ENCODE measurements around the gene SDK1. TPM values are rescaled to one million over a fixed set of nuclear protein-coding genes. Genes with fewer than 3 reads are reported as not detected.

Gene SDK1
- total and polyA plus RNA-seq, 2 of the 8 experiments (the other 6 are each of a cell fraction or from before 2014, with no cell fraction given) = 3.3 to 7.2 TPM

DNA sequence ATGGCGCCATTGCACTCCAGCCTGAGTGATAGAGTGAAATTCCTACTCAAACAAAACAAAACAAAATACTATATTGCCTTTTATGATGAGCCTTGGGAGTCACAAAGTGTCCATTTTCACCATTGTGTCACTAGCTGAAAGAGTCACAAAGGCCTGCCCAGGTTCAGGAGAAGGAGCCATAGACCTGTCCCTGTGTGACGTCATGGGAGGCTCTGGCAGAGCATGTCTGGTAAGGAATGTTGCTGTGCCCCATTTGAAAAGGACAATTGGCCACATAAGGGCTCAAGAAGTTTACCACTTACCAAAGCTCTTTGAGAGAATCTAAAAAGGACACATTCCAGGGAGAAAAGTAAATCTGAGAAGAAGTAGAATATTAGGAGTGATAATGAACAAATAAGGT is 367.7 kb downstream of the SDK1 start:
- Histone ChIP-seq H2BK12ac (ENCODE audit: low read depth, low read length) (no peak overlapping the region), H3K79me1 (ENCODE audit: low read depth, low read length) (no peaks in the 10 kb centered on the region), H2BK120ac (replicated peaks; ENCODE audit: low read depth, low read length) (no peak overlapping the region), H3K56ac (replicated peaks; ENCODE audit: insufficient read length, low read depth, low read length) (no peak overlapping the region), H2BK20ac (ENCODE audit: low read length) (no peak overlapping the region), H4K5ac (ENCODE audit: insufficient read length, low read depth, low read length) (no peak overlapping the region), H2AFZ (ENCODE audit: low read length) (no peak overlapping the region), H3K4me2 (ENCODE audit: insufficient read depth in 1 of 2, low read depth in 2 of 2, low read length in 2 of 2) (no peak overlapping the region), H3K4me1 (replicated peaks in 1 of 4; ENCODE audit: control insufficient read depth in 3 of 4, insufficient read depth in 4 of 4, low read length in 3 of 4) (no peaks in the 10 kb centered on the region), H2AK5ac (ENCODE audit: low read depth, low read length) (no peak overlapping the region), H3K4ac (replicated peaks; ENCODE audit: insufficient read length, low read depth, low read length) (no peak overlapping the region), H3K79me2 (ENCODE audit: control insufficient read depth in 1 of 2, insufficient read depth in 2 of 2, low read length in 2 of 2) (no peaks in the 10 kb centered on the region), H3K36me3 (ENCODE audit: control insufficient read depth in 2 of 4, insufficient read depth in 4 of 4, low read length in 3 of 4) (no peaks in the 10 kb centered on the region), H4K20me1 (replicated peaks in 1 of 2; ENCODE audit: control insufficient read depth in 1 of 2, insufficient read depth in 2 of 2, low read length in 2 of 2) (no peaks in the 10 kb centered on the region), H3K23me2 (ENCODE audit: low read depth, low read length) (no peaks in the 10 kb centered on the region), H3K27ac (ENCODE audit: low read depth, low read length) (no peak overlapping the region), H4K91ac (replicated peaks; ENCODE audit: insufficient read length, low read length) (no peak overlapping the region), H4K8ac (ENCODE audit: extremely low read depth, insufficient read depth, low read length) (no peak overlapping the region), H3K27me3 (replicated peaks in 1 of 4; ENCODE audit: control insufficient read depth in 3 of 4, extremely low read depth in 1 of 4, insufficient read depth in 3 of 4, low read length in 3 of 4) (no peaks in the 10 kb centered on the region), H2BK15ac (ENCODE audit: low read length) (no peak overlapping the region), H3K9me3 (ENCODE audit: insufficient read depth in 2 of 2, low read depth in 1 of 2, low read length in 1 of 2) (no peaks in the 10 kb centered on the region), H3K18ac (ENCODE audit: extremely low read depth, low read length) (no peak overlapping the region), H3K23ac (ENCODE audit: insufficient read length) (no peak overlapping the region), H3K9ac (replicated peaks in 1 of 4; ENCODE audit: extremely low read depth in 1 of 4, low read depth in 3 of 4, low read length in 3 of 4) (no peak overlapping the region), H3K4me3 (ENCODE audit: extremely low read depth in 1 of 4, insufficient read depth in 2 of 4, low read depth in 3 of 4, low read length in 4 of 4) (no peak overlapping the region), H3K14ac (ENCODE audit: insufficient read length) (no peak overlapping the region), H2BK5ac (ENCODE audit: low read depth, low read length) (no peak overlapping the region)
- ChIA-PET CTCF (ENCODE audit: partially characterized antibody) (no interaction called here), POLR2A (ENCODE audit: partially characterized antibody) (no interaction called here)
- WGBS, 2 experiments (ENCODE audit: extremely low coverage in 1 of 2, insufficient coverage in 1 of 2, insufficient read length in 1 of 2, insufficient replicate concordance in 2 of 2, low coverage in 1 of 2, low lambda C conversion rate in 2 of 2, missing lambda C conversion rate in 1 of 2) = 100% methylated on average over 2 of the region's 2 CpGs; no CpG with 5 or more reads in 1 of the 2 experiments
- FAIRE-seq = no peak
- no peak for DNase-seq (ENCODE audit: low read depth in 1 of 2, low spot score in 2 of 2)
- TF ChIP-seq, protein P1, sequence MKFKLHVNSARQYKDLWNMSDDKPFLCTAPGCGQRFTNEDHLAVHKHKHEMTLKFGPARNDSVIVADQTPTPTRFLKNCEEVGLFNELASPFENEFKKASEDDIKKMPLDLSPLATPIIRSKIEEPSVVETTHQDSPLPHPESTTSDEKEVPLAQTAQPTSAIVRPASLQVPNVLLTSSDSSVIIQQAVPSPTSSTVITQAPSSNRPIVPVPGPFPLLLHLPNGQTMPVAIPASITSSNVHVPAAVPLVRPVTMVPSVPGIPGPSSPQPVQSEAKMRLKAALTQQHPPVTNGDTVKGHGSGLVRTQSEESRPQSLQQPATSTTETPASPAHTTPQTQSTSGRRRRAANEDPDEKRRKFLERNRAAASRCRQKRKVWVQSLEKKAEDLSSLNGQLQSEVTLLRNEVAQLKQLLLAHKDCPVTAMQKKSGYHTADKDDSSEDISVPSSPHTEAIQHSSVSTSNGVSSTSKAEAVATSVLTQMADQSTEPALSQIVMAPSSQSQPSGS (IDR thresholded peaks at IDR 0.05; ENCODE audit: low read length) = no peak
- TF ChIP-seq ZNF274 (IDR thresholded peaks at IDR 0.05; ENCODE audit: borderline replicate concordance, extremely low read depth, low read length) (no peak), CBX8 (IDR thresholded peaks at IDR 0.05; ENCODE audit: borderline replicate concordance, low read depth, low read length) (no peak), NANOG (IDR thresholded peaks at IDR 0.05; ENCODE audit: insufficient read depth, low read depth, low read length, poor library complexity, severe bottlenecking) (no peak), SAP30 (IDR thresholded peaks at IDR 0.05; ENCODE audit: insufficient read depth, insufficient replicate concordance, low read length) (no peak), TEAD4 (IDR thresholded peaks at IDR 0.05; ENCODE audit: low read depth, low read length) (no peak), BCL11A (IDR thresholded peaks at IDR 0.05; ENCODE audit: low read depth in 2 of 2, low read length in 2 of 2) (no peak), EGR1 (IDR thresholded peaks at IDR 0.05; ENCODE audit: borderline replicate concordance, low read depth, low read length) (no peak), RFX5 (IDR thresholded peaks at IDR 0.05; ENCODE audit: borderline replicate concordance, low read depth, low read length) (no peak)
- TF ChIP-seq, protein P2, sequence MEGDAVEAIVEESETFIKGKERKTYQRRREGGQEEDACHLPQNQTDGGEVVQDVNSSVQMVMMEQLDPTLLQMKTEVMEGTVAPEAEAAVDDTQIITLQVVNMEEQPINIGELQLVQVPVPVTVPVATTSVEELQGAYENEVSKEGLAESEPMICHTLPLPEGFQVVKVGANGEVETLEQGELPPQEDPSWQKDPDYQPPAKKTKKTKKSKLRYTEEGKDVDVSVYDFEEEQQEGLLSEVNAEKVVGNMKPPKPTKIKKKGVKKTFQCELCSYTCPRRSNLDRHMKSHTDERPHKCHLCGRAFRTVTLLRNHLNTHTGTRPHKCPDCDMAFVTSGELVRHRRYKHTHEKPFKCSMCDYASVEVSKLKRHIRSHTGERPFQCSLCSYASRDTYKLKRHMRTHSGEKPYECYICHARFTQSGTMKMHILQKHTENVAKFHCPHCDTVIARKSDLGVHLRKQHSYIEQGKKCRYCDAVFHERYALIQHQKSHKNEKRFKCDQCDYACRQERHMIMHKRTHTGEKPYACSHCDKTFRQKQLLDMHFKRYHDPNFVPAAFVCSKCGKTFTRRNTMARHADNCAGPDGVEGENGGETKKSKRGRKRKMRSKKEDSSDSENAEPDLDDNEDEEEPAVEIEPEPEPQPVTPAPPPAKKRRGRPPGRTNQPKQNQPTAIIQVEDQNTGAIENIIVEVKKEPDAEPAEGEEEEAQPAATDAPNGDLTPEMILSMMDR (IDR thresholded peaks at IDR 0.05; ENCODE audit: control extremely low read depth in 1 of 3, insufficient read depth in 1 of 3, low read depth in 1 of 3, low read length in 3 of 3) = no peak
